Measurements from ENCODE around the gene IL2RA. TPM values are rescaled to one million over a fixed set of nuclear protein-coding genes. Genes with fewer than 3 reads are reported as not detected.

IL2RA gene
- total RNA-seq, 4 donors from 2014 or later: 0.15 to 0.28 TPM; not detected in 2

- Histone ChIP-seq H3K27ac (no peak overlapping the region), H3K36me3 (no peaks in the 10 kb centered on the region), H3K9me3 (no peaks in the 10 kb centered on the region), H3K27me3 (no peaks in the 10 kb centered on the region), H3K4me3 (no peak overlapping the region), H3K4me1 (no peaks in the 10 kb centered on the region)
- no peak for DNase-seq
- intact Hi-C loops (cut with DNase I; ENCODE audit: low total_unique reads): no loop called here
- TF ChIP-seq CTCF (IDR thresholded peaks at IDR 0.05): no peak
- no peak for TF ChIP-seq POLR2A (IDR thresholded peaks at IDR 0.05)
These were observed 18.3 kb upstream of the IL2RA start for GRCh38 chr10:6080417-6080973.

- no peak overlapping the region for H3K27ac ChIP-seq
- no peaks in the 10 kb centered on the region for H3K36me3 ChIP-seq
- TF ChIP-seq CTCF (IDR thresholded peaks at IDR 0.05) (no peak), POLR2A (IDR thresholded peaks at IDR 0.05) (no peak)
- no peak overlapping the region for H3K4me3 ChIP-seq
- intact Hi-C loops (cut with DNase I; ENCODE audit: low total_unique reads): no loop called here
- no peaks in the 10 kb centered on the region for H3K9me3 ChIP-seq
- H3K4me1 ChIP-seq: peaks cover 0 to 4% of the 10 kb centered on the region in 2 donors
- no peak for DNase-seq
- no peaks in the 10 kb centered on the region for H3K27me3 ChIP-seq
These were observed 16.9 kb upstream of the IL2RA start for GRCh38 chr10:6079044-6079443.

- DNase-seq: no peak
- no peak overlapping the region for H3K4me3 ChIP-seq
- TF ChIP-seq POLR2A (IDR thresholded peaks at IDR 0.05): no peak
- no peak for TF ChIP-seq CTCF (IDR thresholded peaks at IDR 0.05)
- intact Hi-C loops (cut with DNase I; ENCODE audit: low total_unique reads): no loop called here
- no peaks in the 10 kb centered on the region for H3K27me3 ChIP-seq
- H3K27ac ChIP-seq: no peak overlapping the region
- H3K4me1 ChIP-seq: peaks cover 0 to 4% of the 10 kb centered on the region in 2 donors
- no peaks in the 10 kb centered on the region for H3K36me3 ChIP-seq
- no peaks in the 10 kb centered on the region for H3K9me3 ChIP-seq
These were observed 15.0 kb upstream of the IL2RA start for GRCh38 chr10:6077071-6077675.

GRCh38 chr10:6074489-6075301 is 12.5 kb upstream of the IL2RA start:
- TF ChIP-seq POLR2A (IDR thresholded peaks at IDR 0.05): no peak
- no peak for TF ChIP-seq CTCF (IDR thresholded peaks at IDR 0.05)
- Histone ChIP-seq H3K27ac (no peak overlapping the region), H3K27me3 (no peaks in the 10 kb centered on the region), H3K4me3 (no peak overlapping the region), H3K9me3 (no peaks in the 10 kb centered on the region), H3K4me1 (peaks cover 0 to 4% of the 10 kb centered on the region in 2 donors), H3K36me3 (no peaks in the 10 kb centered on the region)
- peak in 1 of 2 donors; percentile 48 for DNase-seq
- intact Hi-C loops (cut with DNase I; ENCODE audit: low total_unique reads): no loop called here
